ENCODE results near the gene IFIH1.

Gene IFIH1

DNA sequence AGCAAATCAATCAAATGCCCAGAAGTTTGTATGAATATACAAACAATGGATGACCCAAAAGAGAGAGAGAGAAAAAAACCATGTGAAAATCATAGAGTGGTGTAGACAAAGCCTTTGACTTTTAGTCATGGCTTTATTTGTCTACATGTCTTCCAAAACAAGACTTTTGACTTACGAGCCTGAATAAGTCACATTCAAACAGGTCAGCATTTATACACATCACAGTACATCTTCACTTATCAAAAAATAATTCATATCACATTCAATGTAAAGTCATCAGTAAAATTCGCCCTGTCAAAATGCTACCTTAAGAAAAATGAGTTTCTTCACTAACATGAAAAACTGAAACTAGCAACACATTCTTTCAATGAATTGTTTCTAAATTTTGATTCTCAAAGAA lies 1.9 kb downstream of the IFIH1 start:
- Histone ChIP-seq H3K4me1 (ENCODE audit: insufficient read depth, low read length, poor library complexity, severe bottlenecking) (peaks cover 65% of the 10 kb centered on the region), H3K36me3 (ENCODE audit: insufficient read depth, low read length) (no peaks in the 10 kb centered on the region), H3K4me2 (ENCODE audit: low read depth, low read length, poor library complexity, severe bottlenecking) (peak overlapping the region; percentile 74)

GRCh38 chr2:162315938-162316337 lies 2.5 kb downstream of the IFIH1 start:
- Histone ChIP-seq H3F3A (ENCODE audit: low read depth) (no peaks in the 10 kb centered on the region), H3K4me3 (ENCODE audit: low read length, poor library complexity, severe bottlenecking) (peak overlapping the region; percentile 96), H3K36me3 (ENCODE audit: insufficient read depth, low read length) (no peaks in the 10 kb centered on the region), H3K9me3 (ENCODE audit: insufficient read depth, low read depth, low read length) (no peaks in the 10 kb centered on the region), H3K79me2 (ENCODE audit: insufficient read depth, low read length) (peaks cover 36% of the 10 kb centered on the region), H4K20me1 (ENCODE audit: insufficient read depth, low read length, poor library complexity, severe bottlenecking) (no peaks in the 10 kb centered on the region), H3K4me2 (ENCODE audit: low read depth, low read length, poor library complexity, severe bottlenecking) (peak overlapping the region; percentile 74), H3K27me3 (ENCODE audit: insufficient read depth, low read length, poor library complexity, severe bottlenecking) (no peaks in the 10 kb centered on the region), H3K4me1 (ENCODE audit: insufficient read depth, low read length, poor library complexity, severe bottlenecking) (peaks cover 66% of the 10 kb centered on the region), H3K9ac (ENCODE audit: low read depth, low read length, poor library complexity, severe bottlenecking) (peak overlapping the region; percentile 80), H3K9me2 (replicated peaks; ENCODE audit: low read depth, low read length) (no peaks in the 10 kb centered on the region), H2AFZ (ENCODE audit: low read length) (no peak overlapping the region)
- no peak for TF ChIP-seq EZH2phosphoT487 (IDR thresholded peaks at IDR 0.05; ENCODE audit: borderline replicate concordance)
- TF ChIP-seq, protein P1, sequence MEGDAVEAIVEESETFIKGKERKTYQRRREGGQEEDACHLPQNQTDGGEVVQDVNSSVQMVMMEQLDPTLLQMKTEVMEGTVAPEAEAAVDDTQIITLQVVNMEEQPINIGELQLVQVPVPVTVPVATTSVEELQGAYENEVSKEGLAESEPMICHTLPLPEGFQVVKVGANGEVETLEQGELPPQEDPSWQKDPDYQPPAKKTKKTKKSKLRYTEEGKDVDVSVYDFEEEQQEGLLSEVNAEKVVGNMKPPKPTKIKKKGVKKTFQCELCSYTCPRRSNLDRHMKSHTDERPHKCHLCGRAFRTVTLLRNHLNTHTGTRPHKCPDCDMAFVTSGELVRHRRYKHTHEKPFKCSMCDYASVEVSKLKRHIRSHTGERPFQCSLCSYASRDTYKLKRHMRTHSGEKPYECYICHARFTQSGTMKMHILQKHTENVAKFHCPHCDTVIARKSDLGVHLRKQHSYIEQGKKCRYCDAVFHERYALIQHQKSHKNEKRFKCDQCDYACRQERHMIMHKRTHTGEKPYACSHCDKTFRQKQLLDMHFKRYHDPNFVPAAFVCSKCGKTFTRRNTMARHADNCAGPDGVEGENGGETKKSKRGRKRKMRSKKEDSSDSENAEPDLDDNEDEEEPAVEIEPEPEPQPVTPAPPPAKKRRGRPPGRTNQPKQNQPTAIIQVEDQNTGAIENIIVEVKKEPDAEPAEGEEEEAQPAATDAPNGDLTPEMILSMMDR (conservative IDR thresholded peaks at IDR 0.05; ENCODE audit: low read length) = no peak

More for the DNA sequence above, 1.9 kb downstream of the IFIH1 start:
- no peaks in the 10 kb centered on the region for H3F3A ChIP-seq (ENCODE audit: low read depth)
- no peak overlapping the region for H2AFZ ChIP-seq (ENCODE audit: low read length)
- TF ChIP-seq, protein P1 (conservative IDR thresholded peaks at IDR 0.05; ENCODE audit: low read length) = no peak
- TF ChIP-seq EZH2phosphoT487 (IDR thresholded peaks at IDR 0.05; ENCODE audit: borderline replicate concordance) = no peak
- H3K4me3 ChIP-seq (ENCODE audit: low read length, poor library complexity, severe bottlenecking) = peak overlapping the region; percentile 96
- peak overlapping the region; percentile 80 for H3K9ac ChIP-seq (ENCODE audit: low read depth, low read length, poor library complexity, severe bottlenecking)
- no peaks in the 10 kb centered on the region for H3K9me2 ChIP-seq (replicated peaks; ENCODE audit: low read depth, low read length)
- H3K27me3 ChIP-seq (ENCODE audit: insufficient read depth, low read length, poor library complexity, severe bottlenecking) = no peaks in the 10 kb centered on the region
- H3K9me3 ChIP-seq (ENCODE audit: insufficient read depth, low read depth, low read length) = no peaks in the 10 kb centered on the region
- peaks cover 36% of the 10 kb centered on the region for H3K79me2 ChIP-seq (ENCODE audit: insufficient read depth, low read length)
- no peaks in the 10 kb centered on the region for H4K20me1 ChIP-seq (ENCODE audit: insufficient read depth, low read length, poor library complexity, severe bottlenecking)

DNA sequence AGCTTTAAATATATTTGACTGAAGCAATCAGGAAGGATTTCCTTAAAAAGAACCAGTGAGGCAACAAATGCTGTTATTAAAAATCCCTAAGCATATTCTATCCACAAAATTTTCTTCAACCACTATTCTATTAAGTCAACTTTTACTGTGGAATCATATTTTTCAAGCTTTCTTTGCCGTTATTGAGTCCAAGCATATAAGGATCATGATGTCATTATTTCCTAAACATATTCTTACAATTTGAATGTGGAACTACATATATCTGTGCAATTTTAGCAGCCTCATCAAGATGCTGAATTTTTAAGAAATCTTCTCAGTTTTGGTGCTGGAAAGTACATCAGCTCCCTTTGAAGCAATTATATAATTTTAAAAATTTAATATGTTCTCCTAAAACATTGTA lies 5.6 kb downstream of the IFIH1 start:
- no peak for TF ChIP-seq EZH2phosphoT487 (IDR thresholded peaks at IDR 0.05; ENCODE audit: borderline replicate concordance)
- TF ChIP-seq, protein P1 (conservative IDR thresholded peaks at IDR 0.05; ENCODE audit: low read length) = no peak
- peaks cover 48% of the 10 kb centered on the region for H3K4me1 ChIP-seq (ENCODE audit: insufficient read depth, low read length, poor library complexity, severe bottlenecking)
- peak overlapping the region; percentile 53 for H3K4me2 ChIP-seq (ENCODE audit: low read depth, low read length, poor library complexity, severe bottlenecking)
- H2AFZ ChIP-seq (ENCODE audit: low read length) = no peak overlapping the region
- no peaks in the 10 kb centered on the region for H3K9me2 ChIP-seq (replicated peaks; ENCODE audit: low read depth, low read length)
- no peaks in the 10 kb centered on the region for H3F3A ChIP-seq (ENCODE audit: low read depth)
- H3K9ac ChIP-seq (ENCODE audit: low read depth, low read length, poor library complexity, severe bottlenecking) = no peak overlapping the region
- H3K9me3 ChIP-seq (ENCODE audit: insufficient read depth, low read depth, low read length) = no peaks in the 10 kb centered on the region
- H3K27me3 ChIP-seq (ENCODE audit: insufficient read depth, low read length, poor library complexity, severe bottlenecking) = no peaks in the 10 kb centered on the region
- H3K36me3 ChIP-seq (ENCODE audit: insufficient read depth, low read length) = 0 out of 2 replicates have a peak, but pooled peaks cover 3% of the 10 kb centered on the region
- no peaks in the 10 kb centered on the region for H4K20me1 ChIP-seq (ENCODE audit: insufficient read depth, low read length, poor library complexity, severe bottlenecking)
- peaks cover 30% of the 10 kb centered on the region for H3K79me2 ChIP-seq (ENCODE audit: insufficient read depth, low read length)
- H3K4me3 ChIP-seq (ENCODE audit: low read length, poor library complexity, severe bottlenecking) = peak overlapping the region; percentile 2
